GM19193 (cell line): Measurements from ENCODE around the gene RTP2.

Experiments
- POLR2A ChIP-seq: IDR thresholded peaks from 4 replicates; pipeline ENCODE4 v1.6.1; 2011; ENCODE audit not compliant: insufficient read depth, insufficient read length; ENCODE audit errors: extremely low read depth

The RTP2 gene

GRCh38 chr3:187669675-187670504 is 32.5 kb downstream of the RTP2 start, which contains the start of gene SST:
TSS of gene SST (minus strand) at chr3:187670394. CDS start at chr3:187670291, 103 bp downstream.
- no peak for TF ChIP-seq POLR2A

DNA sequence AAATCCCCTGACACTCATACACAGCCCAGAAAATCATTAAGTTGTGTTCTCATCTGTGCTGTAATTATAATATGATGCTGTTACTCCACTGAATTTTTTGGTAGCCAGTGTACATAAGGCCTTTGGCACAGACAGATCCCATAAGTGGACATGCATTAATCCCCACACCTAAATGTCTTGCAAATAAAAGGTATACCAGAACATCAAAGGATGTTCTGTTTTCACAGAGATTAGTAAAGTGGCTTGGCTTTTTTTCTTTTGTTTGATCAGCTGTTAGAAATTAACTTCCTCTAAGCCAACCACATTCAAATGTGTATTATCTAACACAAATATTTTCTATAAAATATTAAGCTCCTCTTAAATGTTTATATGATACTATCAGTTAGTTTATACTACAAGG is 34.8 kb downstream of the RTP2 start:
- no peak for TF ChIP-seq POLR2A

DNA sequence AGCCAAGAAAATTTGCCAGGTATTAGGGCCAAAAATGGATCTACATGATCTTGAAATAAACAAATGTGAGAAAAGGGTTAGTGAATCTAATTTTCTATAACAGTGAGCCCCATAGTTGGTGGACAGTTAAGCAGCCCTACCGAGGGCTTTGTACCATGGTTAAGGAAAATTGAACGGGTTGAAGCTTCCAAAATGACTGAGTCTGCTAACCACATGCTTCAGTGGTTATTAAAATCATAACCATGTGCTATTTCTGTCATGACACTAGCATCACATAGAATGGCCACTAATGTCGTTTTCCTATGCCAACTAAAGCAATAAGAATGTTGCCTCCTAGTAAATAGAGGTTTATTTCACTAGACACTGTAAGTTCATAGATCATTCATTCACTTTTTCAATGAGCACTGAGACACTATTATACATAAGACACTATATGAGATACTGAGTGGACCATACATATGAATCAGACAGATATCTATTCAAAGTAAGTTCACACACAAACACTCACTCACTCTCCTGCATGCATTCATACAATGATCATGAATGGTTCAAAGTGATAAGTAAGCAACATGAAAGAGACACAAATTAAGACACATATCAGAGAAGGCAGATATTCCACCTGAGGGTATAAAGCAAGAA is 36.5 kb downstream of the RTP2 start:
- no peak for TF ChIP-seq POLR2A

GRCh38 chr3:187665010-187665409 is 37.3 kb downstream of the RTP2 start:
- no peak for TF ChIP-seq POLR2A

- no peak for TF ChIP-seq POLR2A
Observed at GRCh38 chr3:187662848-187663409, 39.4 kb downstream of the RTP2 start.

DNA sequence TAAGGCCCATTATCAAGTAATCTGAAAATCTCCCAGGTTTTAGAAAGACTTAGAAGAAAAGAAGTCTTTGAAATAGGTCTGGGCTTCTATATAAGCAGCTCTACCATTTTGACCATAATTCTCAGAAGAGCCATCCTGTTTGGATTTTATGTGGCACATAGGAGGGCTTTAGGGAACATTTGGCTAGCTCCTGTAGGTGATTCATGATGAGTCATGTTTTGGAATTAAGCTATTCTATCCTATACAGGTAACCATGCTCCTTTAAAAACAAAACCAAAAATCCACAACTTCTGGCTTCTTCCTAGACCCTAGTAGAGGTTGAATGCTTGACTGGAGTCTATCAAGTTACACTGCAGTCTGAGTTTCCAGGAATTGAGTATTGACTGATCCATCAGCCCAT is 41.1 kb downstream of the RTP2 start:
- no peak for TF ChIP-seq POLR2A

DNA sequence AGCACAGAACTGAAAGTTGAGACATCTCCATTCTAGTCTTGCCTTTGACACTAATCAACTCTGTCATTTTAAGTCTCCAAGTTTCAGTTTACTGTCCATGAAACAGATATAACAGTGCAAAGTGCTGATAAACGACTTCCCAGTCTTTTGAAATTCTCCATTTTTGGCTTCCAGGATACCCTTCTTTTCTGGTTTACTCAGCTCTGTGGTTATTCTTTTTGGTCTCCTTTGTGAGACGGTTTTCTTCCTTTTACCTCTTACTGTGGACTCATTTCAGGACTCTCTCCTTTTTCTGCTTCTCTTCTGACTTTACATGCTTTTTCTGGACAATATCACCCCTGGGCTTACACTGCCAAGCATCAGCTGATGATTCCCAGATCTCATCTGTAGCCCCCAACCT is 51.1 kb downstream of the RTP2 start:
- TF ChIP-seq POLR2A = no peak
